Measurements from ENCODE around the gene MAGI1. TPM values are rescaled to one million over a fixed set of nuclear protein-coding genes. Genes with fewer than 3 reads are reported as not detected.

Gene MAGI1
- total RNA-seq, 1 donor from 2014 or later = 69.4 TPM

DNA sequence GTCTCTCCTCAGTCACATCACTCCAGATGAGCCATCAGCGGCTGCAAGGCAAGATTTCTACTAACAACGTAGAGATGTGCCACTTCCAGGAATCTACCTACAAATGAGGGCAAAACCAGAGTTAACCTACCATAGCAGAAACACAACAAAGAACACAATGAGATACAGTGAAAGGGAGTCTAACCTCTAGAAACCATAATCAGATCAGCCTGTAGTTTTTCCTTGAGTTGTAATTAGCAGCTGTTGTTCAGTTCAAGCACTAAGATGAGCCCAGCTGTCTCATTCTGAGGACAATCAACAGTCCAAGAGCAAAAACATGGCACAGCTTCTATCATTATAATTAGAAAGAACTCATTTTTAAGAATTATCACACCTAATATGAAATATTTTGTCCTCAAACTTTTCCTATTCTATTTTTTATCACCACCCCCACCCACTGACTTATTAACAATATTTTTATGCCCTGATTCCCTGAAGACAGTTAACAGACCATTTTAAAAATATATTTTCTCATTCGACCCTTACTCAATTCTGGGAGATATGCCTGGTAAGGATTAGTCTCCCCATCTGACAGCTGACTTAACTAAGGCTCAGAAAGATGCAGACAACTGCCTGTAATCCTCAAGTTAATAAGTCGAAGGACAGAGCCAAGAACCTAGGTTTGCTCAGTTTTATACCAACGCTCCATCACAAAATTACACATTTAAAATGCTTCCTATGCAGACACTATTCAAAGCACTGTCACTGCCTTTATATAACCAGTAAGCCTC, 50.1 kb downstream of the MAGI1 start:
- DNase-seq (ENCODE audit: low spot score) = no peak
- intact Hi-C loops (cut with DNase I) = no loop called here

DNA sequence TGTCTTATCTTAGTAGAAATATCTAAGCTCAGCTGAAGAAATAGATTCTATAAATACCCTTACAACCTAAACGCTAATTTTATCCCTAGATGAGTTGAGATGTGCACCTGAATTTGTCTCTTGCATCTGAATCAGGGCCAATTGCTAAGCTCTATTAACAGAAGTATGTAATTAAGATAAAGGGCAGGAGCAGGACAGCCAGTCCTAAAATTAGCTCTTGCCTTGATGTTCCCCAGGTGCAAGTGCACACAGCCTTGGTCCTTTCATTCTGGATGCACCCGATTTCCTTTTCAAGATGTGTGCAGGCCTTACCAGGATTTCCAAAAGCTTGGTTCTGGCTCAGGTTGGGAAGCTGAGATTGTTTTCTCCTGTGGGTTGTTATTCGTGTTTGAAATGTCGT, 52.4 kb downstream of the MAGI1 start:
- no peak for DNase-seq (ENCODE audit: low spot score)
- intact Hi-C loops (cut with DNase I) = no loop called here

DNA sequence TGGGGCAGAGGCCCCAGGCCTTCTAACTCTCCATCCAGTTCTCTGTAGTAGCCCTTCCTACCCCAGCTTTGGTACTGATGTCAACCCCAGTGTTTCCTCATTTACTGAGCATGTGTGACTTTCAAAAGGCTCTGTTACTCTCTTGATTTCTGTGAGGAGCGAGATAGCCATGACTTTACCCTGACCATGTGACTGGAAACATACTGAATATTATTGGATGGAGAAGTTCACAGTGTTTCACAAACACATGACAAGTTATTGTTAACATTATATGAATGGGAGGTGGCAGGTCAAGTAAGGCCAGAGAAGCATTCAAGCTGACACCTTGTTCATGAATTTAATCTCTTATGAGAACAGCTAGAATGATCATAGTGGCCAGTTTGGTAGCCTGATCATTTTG, 53.7 kb downstream of the MAGI1 start:
- intact Hi-C loops (cut with DNase I) = no loop called here

DNA sequence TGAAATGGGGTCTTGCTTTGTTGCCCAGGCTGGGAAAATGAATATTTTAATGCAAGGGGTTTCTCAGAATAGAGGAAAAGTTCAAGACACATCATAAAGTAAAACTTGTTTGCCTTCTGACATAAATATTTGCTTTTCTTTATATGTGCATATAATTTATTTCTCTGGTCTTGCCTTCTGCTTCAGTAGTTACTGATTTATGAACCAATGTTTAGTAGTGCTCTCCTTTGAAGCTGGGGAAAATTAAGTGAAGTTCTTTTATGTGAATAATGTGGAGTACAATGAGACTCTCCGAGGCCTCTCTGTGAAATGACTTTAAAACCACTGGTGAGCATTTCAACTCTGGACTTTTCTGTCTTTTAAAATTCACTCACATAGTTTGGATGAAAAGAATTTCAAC, 55.6 kb downstream of the MAGI1 start:
- no peak for DNase-seq (ENCODE audit: low spot score)
- intact Hi-C loops (cut with DNase I) = no loop called here

More for the DNA sequence above, 53.7 kb downstream of the MAGI1 start:
- no peak for DNase-seq (ENCODE audit: low spot score)

DNA sequence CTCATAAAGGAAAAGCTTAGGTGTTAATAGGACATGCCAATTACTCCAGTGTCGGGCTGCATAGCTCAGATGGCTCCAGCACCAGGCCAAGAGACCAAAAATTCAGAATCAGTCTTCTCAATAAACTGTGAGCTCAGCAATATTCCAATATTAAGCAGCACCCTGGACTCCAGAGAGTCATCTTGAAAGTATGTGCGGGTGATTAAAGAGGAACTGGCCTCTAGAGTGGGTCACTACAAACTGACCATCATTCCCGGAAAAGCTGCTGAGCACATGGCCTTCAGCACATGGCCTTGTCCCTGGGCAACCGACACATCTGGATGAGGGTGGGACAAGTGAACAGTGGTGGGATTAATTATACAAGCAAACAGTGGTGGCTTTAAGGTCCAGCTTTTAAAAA, 59.0 kb downstream of the MAGI1 start:
- intact Hi-C loops (cut with DNase I) = no loop called here
- no peak for DNase-seq (ENCODE audit: low spot score)

DNA sequence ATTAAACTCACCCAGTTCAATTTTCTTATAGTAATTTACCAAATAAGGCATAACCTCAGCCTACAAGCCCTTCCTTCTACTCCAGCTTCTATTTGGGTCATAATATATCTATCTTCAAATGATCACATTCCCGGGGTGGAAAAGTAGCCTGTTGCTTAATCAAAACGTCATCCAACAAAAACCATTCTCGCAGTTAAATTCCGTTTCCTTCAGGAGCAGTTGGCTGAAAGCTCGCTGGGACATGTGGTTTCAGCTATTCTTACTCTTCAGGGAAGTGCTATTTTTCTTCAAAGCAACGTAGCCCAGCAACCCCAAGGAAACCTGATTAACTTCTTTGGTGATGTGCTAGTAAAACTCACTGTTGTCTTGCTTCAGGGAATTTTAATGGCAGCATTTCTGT, 59.6 kb downstream of the MAGI1 start:
- intact Hi-C loops (cut with DNase I) = no loop called here
- no peak for DNase-seq (ENCODE audit: low spot score)

DNA sequence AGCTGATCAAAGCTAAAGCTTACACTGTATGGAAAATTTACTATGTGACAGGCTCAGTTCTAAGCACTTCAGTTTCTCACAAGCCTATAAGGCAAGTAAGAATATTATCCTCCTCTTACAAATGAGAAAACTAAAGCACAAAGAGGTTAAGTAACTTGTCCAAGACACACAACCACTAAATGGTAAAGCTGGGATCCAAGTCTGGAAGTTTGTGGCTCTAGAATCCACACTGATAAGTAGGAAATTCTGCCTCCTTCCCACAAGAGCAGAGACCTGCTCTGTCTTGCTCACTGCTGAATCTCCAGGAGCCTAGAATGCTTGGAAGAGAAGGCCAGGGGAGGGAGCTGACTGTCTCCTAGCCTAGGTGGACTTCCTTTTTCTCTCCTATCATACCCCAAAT, 60.6 kb downstream of the MAGI1 start:
- intact Hi-C loops (cut with DNase I) = no loop called here
- DNase-seq (ENCODE audit: low spot score) = no peak

DNA sequence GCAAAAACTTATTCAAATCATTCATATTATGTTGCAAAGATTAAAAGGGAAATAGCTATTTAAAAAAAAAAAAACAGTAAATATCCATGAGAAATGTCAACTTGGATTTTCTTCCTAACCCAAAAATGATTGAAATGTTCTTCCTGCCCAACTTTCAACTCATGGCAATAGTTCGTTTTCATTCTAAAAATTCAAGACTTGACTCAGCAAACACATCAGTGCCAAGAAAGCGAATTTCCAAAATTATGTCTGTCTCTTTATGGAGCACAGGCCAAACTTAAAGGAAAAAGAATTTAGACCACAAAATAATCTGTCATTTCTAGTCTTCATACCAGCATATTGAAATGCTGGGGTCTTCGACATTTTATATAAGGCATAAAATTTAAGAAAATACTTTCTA, 63.7 kb downstream of the MAGI1 start:
- intact Hi-C loops (cut with DNase I) = no loop called here

DNA sequence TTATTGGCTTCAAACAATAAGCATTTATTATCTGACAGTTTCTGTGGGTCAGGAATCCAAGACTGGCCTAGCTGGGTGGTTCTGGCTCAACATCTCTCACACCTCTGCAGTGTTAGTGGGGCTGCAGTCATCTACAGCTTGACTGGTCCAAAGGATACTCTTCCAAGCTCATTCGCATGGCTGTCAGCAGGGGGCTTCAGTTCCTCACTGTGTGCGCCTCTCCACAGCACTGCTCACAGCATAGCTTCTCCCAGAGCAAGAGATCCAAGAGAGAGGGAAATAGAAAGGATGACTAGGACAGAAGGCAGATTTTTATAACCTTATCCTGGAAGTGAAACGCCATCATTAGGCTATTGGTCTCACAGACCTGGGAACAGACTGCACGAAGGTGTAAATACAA, 64.2 kb downstream of the MAGI1 start:
- intact Hi-C loops (cut with DNase I) = no loop called here
- DNase-seq (ENCODE audit: low spot score) = no peak

More for the DNA sequence above, 63.7 kb downstream of the MAGI1 start:
- no peak for DNase-seq (ENCODE audit: low spot score)

DNA sequence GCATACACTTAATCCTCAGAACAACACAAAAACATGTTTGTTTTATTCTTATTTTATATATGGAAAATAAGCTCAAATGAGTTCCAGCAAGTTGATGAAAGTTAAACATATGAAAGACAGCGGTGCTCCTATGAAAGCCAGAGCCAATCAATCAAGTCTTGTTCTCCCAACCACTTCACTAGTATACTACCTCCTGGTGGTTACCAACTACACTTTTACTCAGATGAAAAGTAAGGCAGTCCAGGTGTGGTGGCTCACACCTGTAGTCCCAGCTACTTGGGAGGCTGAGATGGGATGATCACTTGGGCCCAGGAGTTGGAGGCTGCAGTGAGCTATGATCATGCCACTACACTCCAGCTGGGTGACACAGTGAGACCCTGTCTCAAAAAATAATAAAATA, 66.0 kb downstream of the MAGI1 start:
- intact Hi-C loops (cut with DNase I) = no loop called here
- no peak for DNase-seq (ENCODE audit: low spot score)

DNA sequence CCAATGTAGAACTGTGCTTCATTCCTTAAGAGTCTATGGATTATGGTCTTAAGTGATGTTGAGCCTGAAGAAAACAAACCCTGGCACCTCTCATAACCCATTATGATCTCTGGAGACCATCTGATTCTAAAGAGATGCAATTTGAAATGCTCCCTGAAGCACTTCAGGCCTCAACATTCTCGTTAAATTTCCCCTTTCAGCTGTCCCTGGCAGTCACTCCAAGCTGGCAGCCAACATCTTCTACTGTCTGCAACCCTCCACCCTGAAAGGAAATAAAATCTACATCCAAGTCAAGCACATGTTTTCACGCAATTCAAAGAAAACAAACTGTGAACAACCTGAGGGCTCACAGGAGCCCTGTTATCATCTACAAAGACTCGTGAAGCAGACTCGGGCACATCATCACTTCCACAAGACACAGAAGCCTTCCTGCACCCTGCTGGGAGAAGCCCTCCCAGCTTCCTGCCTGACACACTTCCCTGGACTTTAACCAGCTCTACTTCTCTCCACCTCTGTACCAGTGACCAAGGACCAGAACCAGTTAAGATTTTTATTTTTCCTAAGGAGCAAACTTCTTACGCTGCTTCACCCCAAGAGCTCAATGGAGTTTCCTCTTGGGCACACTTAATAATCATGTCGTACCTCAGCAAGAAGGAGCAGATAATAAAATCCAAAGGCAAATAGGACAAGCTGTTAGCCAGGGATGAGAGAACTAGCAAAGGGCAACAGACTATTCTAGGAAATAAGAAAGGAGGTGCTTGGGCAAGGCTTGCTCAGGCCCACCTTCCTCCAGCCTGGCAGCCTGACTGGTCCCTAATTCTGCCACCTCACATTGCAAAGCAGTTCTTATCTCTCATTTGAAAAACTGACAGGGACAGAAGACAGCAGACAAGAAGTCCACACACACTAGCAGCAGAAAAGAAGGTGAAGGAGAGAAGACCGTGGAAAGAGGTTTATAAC, 67.1 kb downstream of the MAGI1 start:
- DNase-seq (ENCODE audit: low spot score) = no peak
- intact Hi-C loops (cut with DNase I) = no loop called here

DNA sequence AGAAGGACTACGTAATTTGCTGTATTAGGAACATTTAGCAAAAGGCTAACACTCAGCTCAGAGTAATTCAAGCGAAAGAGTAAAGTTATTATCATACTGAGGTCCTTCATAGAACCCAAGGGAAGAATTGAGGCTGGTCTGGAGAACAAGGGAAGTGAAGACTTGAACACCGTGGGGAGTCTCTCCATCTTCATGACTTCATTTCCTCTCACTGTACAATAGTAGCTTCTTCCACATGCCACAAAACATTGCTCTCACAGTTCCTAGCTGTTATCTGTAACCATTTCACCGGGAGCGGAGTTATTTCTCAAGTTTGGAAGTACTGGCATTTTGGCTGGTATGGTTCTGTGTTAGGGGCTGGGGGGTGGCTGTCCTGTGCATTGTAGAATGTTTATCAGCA, 69.7 kb downstream of the MAGI1 start:
- no peak for DNase-seq (ENCODE audit: low spot score)
- intact Hi-C loops (cut with DNase I) = loop anchor here (5.0 kb wide), 1 partner anchor 48 kb away; no protein-coding TSS in a partner anchor

DNA sequence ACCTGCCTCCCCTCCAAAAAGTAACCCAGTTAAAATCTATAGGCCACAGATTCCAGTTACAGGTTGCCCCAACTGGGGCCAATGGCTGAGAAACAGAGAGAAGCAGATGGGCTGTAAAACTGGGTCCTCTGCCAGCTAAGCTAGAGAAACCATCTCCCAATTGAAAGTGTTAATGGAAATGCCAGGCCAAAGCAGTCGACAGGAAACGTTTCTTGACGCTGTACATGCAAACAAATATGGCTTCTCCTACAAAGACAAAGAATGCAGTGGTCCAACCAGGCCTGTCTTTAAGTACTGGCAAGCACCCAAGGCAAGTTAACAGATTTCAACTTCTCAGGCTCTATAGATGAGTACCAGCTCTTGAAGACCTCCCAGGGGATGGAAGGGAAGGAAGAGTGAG, 71.3 kb downstream of the MAGI1 start:
- no peak for DNase-seq (ENCODE audit: low spot score)
- intact Hi-C loops (cut with DNase I) = loop anchor here (5.0 kb wide), 1 partner anchor 50 kb away; no protein-coding TSS in a partner anchor

DNA sequence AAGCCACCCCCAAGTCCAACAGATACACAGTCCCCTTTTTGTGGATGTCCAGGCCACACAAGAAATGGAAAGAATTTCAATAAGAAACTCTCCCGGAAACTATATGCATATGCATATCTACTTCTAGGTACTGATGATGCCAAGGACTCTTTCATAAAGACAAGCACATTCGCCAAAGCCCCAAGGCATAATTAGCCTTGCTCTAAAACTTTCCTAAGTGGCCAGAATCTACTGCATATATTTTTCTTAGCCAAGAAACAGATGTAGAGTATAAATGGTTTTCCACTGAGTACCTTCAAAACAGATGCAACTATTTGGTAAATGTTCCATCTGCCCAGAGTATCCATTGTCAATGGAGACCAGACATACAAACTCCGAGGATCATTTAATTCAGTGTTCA, 73.9 kb downstream of the MAGI1 start:
- no peak for DNase-seq (ENCODE audit: low spot score)
- intact Hi-C loops (cut with DNase I) = loop anchor here (5.0 kb wide), 1 partner anchor 52 kb away; no protein-coding TSS in a partner anchor

DNA sequence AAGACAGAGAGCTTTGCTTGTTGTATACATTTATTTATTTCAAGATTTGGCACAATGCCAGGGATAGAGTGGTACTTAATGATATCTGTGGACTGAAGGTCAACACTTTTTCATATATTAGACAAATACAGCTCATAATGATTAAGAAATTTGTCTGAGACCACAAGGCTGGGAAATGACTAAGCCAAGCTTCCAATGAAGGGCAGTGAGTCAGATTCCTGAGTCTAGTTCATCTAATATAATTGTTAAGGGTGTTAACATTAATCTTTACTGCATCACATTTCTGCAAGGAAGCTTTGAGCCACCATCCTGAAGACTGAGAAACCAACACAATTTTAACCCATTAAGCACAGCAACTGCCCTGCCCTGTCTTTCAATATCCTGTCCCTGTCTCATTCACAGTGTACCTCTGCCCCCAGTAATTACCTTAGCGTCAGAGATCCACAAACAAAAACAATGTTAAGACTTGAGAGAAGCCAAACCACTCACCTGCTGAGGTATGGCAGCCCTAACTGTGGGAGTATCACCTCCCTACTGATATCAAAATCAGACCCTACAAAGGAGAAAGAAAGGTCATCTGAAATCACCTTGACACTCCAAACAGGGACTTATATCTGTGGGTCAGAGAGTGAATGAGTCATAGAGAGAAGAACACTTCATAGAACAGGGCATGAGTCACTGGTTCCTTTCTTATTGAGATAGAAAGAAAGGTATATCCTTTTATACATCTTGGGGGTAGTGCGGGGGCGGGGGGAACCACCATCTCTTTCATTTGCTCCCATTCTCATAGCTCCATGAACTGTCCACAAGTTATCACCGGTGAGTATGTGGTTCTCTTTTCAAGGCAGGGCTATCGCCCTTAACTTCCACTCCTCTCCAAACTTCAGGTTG, 74.7 kb downstream of the MAGI1 start:
- no peak for DNase-seq (ENCODE audit: low spot score)
- intact Hi-C loops (cut with DNase I) = no loop called here

DNA sequence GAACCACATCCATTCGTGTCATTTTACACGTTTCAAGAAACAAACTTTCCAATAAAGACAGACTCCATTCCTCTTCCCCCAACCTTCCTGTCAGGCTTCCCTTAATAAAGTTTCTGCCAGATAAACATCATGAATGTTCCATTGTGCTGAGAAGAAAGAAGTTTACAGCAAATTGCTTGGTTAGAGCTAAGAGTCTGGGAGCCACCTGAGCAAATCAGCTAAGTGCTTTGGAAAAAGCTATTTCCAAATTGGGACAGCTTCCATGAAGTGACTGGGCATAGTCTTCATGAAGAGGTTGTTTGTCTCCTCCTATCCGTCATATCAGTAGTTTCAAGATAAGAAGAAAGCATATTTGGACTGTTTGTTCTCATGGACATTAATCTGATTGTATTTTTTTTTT, 77.0 kb downstream of the MAGI1 start:
- no peak for DNase-seq (ENCODE audit: low spot score)
- intact Hi-C loops (cut with DNase I) = no loop called here

DNA sequence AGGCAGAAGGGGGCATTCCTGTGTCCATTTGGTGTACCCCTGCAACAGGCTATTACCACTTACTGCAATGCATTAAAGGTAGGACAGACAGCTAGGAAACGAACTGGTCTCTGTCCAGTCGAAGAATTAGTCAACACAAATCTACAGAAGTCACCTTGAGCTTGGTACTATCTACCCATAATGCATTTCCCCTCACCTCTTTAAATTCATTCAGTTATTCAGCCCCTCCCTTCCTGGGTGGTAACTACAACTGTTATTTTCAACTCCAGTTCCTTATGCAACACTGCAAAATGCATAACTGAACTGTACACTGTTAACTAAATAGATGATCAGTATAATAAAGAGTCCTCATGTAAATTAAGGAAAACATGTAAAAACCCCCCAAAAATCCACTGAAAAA, 77.6 kb downstream of the MAGI1 start:
- intact Hi-C loops (cut with DNase I) = no loop called here
- DNase-seq (ENCODE audit: low spot score) = no peak

DNA sequence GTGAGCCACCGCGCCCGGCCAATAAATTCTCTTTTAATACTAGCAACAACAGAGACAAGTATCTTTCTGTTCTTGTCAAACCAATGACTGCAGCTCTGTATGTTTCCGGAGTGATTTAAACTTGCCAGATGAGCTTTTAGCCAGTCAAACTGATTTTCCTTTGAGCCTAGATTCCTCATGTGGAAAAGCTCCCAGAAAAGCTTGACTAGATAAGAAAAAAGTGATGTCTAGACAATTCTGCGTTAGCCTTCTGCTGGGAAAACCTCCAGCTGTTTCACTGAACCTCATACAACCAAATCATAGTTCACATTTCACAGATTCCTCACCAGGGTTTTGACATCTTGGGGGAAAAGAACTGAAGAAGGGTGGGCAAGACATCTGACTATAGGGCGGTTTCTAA, 78.6 kb downstream of the MAGI1 start:
- no peak for DNase-seq (ENCODE audit: low spot score)
- intact Hi-C loops (cut with DNase I) = no loop called here

DNA sequence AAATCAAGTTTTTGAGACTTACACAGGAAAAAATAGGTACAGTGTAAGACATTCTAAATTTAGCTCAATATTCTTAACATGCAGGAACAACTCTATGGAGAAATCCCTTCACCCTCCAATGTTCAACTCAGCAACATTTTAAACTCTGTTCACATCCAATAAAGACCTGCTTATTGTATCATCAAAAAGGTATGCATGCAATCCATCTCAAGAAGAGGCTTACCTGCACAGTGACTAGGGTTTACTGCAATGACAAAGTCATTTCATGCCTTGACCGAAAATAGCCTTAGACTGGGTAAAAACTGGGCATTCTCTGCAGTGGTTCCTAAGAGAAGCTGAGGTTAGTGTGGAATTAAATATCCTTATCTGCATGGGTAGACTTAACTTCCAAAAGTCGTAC, 80.5 kb downstream of the MAGI1 start:
- intact Hi-C loops (cut with DNase I) = no loop called here
- DNase-seq (ENCODE audit: low spot score) = no peak
